Measurements from ENCODE around the gene MARK3. TPM values are rescaled to one million over a fixed set of nuclear protein-coding genes. Genes with fewer than 3 reads are reported as not detected.

The MARK3 gene
- total RNA-seq, 1 experiment from 2014 or later: 72.5 TPM

- no peaks in the 10 kb centered on the region for H3K9me3 ChIP-seq (ENCODE audit: control insufficient read depth in 1 of 2, insufficient read depth in 1 of 2, low read depth in 1 of 2, low read length in 2 of 2)
- no peak for TF ChIP-seq REST (IDR thresholded peaks at IDR 0.05; ENCODE audit: low read depth)
- TF ChIP-seq, protein P1, sequence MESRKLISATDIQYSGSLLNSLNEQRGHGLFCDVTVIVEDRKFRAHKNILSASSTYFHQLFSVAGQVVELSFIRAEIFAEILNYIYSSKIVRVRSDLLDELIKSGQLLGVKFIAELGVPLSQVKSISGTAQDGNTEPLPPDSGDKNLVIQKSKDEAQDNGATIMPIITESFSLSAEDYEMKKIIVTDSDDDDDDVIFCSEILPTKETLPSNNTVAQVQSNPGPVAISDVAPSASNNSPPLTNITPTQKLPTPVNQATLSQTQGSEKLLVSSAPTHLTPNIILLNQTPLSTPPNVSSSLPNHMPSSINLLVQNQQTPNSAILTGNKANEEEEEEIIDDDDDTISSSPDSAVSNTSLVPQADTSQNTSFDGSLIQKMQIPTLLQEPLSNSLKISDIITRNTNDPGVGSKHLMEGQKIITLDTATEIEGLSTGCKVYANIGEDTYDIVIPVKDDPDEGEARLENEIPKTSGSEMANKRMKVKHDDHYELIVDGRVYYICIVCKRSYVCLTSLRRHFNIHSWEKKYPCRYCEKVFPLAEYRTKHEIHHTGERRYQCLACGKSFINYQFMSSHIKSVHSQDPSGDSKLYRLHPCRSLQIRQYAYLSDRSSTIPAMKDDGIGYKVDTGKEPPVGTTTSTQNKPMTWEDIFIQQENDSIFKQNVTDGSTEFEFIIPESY (IDR thresholded peaks at IDR 0.05; ENCODE audit: extremely low read depth, insufficient replicate concordance, low read length): no peak
- TF ChIP-seq EGR1 (IDR thresholded peaks at IDR 0.05; ENCODE audit: low read depth): no peak
- no peak for TF ChIP-seq YY1 (IDR thresholded peaks at IDR 0.05; ENCODE audit: extremely low read depth, insufficient replicate concordance, low read depth, low read length)
- TF ChIP-seq SP1 (IDR thresholded peaks at IDR 0.05; ENCODE audit: low read depth): no peak
- TF ChIP-seq ATF3 (IDR thresholded peaks at IDR 0.05): no peak
- no peak for TF ChIP-seq FOSL1 (IDR thresholded peaks at IDR 0.05; ENCODE audit: low read depth)
- no peak for TF ChIP-seq POLR2AphosphoS5 (IDR thresholded peaks at IDR 0.05; ENCODE audit: low read depth, low read length)
- no peak for TF ChIP-seq ZFX (IDR thresholded peaks at IDR 0.05)
- no peak for TF ChIP-seq ZNF274 (IDR thresholded peaks at IDR 0.05; ENCODE audit: low read depth, low read length)
- TF ChIP-seq SIN3A (IDR thresholded peaks at IDR 0.05; ENCODE audit: low read depth): no peak
- no peak for TF ChIP-seq EZH2phosphoT487 (IDR thresholded peaks at IDR 0.05; ENCODE audit: borderline replicate concordance)
- H3K9me2 ChIP-seq (ENCODE audit: insufficient read depth): no peaks in the 10 kb centered on the region
- CTCF ChIA-PET: no interaction called here
- H3K4me3 ChIP-seq (replicated peaks in 1 of 2; ENCODE audit: low read depth in 1 of 2, low read length in 2 of 2): no peak overlapping the region
- H3K79me2 ChIP-seq (ENCODE audit: insufficient read depth, low read length): peaks cover 30% of the 10 kb centered on the region
- RAD21 ChIA-PET (ENCODE audit: low non-redundant PET in 1 of 2, low total read pairs in 2 of 2, uncharacterized antibody in 2 of 2, unreplicated experiment in 2 of 2): no interaction called here
- H3K4me1 ChIP-seq (ENCODE audit: control insufficient read depth in 1 of 2, insufficient read depth in 2 of 2, low read length in 2 of 2): peaks cover 10 to 28% of the 10 kb centered on the region in 2 experiments; a peak in 3 of 4 replicates
- H3K27me3 ChIP-seq (ENCODE audit: insufficient read depth, low read length): no peaks in the 10 kb centered on the region
- intact Hi-C loops (cut with micrococcal nuclease): no loop called here
- POLR2A ChIA-PET: no interaction called here
- BruUV-seq (replicated peaks): no TSS peak
- H3K36me3 ChIP-seq (ENCODE audit: control insufficient read depth in 1 of 2, insufficient read depth in 2 of 2, low read length in 2 of 2): peaks cover 0 to 17% of the 10 kb centered on the region in 2 experiments; a peak in 2 of 4 replicates
- H3K4me2 ChIP-seq (ENCODE audit: low read length): no peak overlapping the region
- ATAC-seq (no peak), DNase-seq (ENCODE audit: low read depth, low spot score) (no peak)
- H3K9ac ChIP-seq (ENCODE audit: low read length): no peak overlapping the region
- H4K20me1 ChIP-seq (ENCODE audit: insufficient read depth): no peaks in the 10 kb centered on the region
- H2AFZ ChIP-seq (ENCODE audit: low read depth, low read length, poor library complexity, severe bottlenecking): no peak overlapping the region
- H3K27ac ChIP-seq (ENCODE audit: low read depth, low read length): no peak overlapping the region
Measured at GRCh38 chr14:103531421-103532215, 146.4 kb downstream of the MARK3 start.
